ENCODE results near the gene PPP2R5C. TPM values are rescaled to one million over a fixed set of nuclear protein-coding genes. Genes with fewer than 3 reads are reported as not detected.
"Not testable (repeated sequence)": the region's sequence is repeated elsewhere in the genome, so short reads cannot be mapped to it uniquely, and the experiment has no call there.

The PPP2R5C gene
- total RNA-seq, 2 donors from 2014 or later, result 317 to 370 TPM

GRCh38 chr14:101784631-101785030 lies 23.1 kb downstream of the PPP2R5C start:
- no peak for ATAC-seq (replicated peaks in 1 of 2)

GRCh38 chr14:101788016-101788635 lies 26.6 kb downstream of the PPP2R5C start:
- H3K27me3 Mint-ChIP-seq (ENCODE audit: low read depth), result no peaks in the 10 kb centered on the region
- peaks cover 38% of the 10 kb centered on the region for H3K4me1 Mint-ChIP-seq (ENCODE audit: low read depth)
- H3K36me3 Mint-ChIP-seq (ENCODE audit: insufficient read depth in 2 of 2), result peaks cover 3 to 11% of the 10 kb centered on the region in 2 donors
- peaks cover 0 to 2% of the 10 kb centered on the region in 2 donors for H3K9me3 Mint-ChIP-seq
- DNase-seq (no peak), ATAC-seq (replicated peaks in 1 of 2) (no peak)
- H3K27ac Mint-ChIP-seq, result no peak overlapping the region
- no peak overlapping the region for H3K4me3 Mint-ChIP-seq

More at GRCh38 chr14:101784631-101785030, 23.1 kb downstream of the PPP2R5C start:
- peaks cover 27% of the 10 kb centered on the region for H3K4me1 Mint-ChIP-seq (ENCODE audit: low read depth)
- no peak for DNase-seq
- H3K27ac Mint-ChIP-seq, result no peak overlapping the region
- no peak overlapping the region for H3K4me3 Mint-ChIP-seq
- peaks cover 1 to 9% of the 10 kb centered on the region in 2 donors for H3K36me3 Mint-ChIP-seq (ENCODE audit: insufficient read depth in 2 of 2)
- peaks cover 0 to 2% of the 10 kb centered on the region in 2 donors for H3K9me3 Mint-ChIP-seq
- H3K27me3 Mint-ChIP-seq (ENCODE audit: low read depth), result peaks cover 11% of the 10 kb centered on the region

GRCh38 chr14:101789222-101789621 lies 27.7 kb downstream of the PPP2R5C start:
- no peak for DNase-seq
- Mint-ChIP-seq H3K36me3 (ENCODE audit: insufficient read depth in 2 of 2) (peaks cover 8 to 13% of the 10 kb centered on the region in 2 donors), H3K27me3 (ENCODE audit: low read depth) (no peaks in the 10 kb centered on the region), H3K4me3 (no peak overlapping the region), H3K4me1 (ENCODE audit: low read depth) (peaks cover 34% of the 10 kb centered on the region), H3K9me3 (peaks cover 4% of the 10 kb centered on the region in 2 donors), H3K27ac (peak overlapping the region; percentile 22)
- ATAC-seq (replicated peaks in 1 of 2), result no peak

- Mint-ChIP-seq H3K27me3 (ENCODE audit: low read depth) (no peaks in the 10 kb centered on the region), H3K27ac (no peak overlapping the region), H3K36me3 (ENCODE audit: insufficient read depth in 2 of 2) (peaks cover 7 to 12% of the 10 kb centered on the region in 2 donors), H3K9me3 (peaks cover 3 to 4% of the 10 kb centered on the region in 2 donors), H3K4me3 (peak overlapping the region in 1 of 2 donors; percentile 3), H3K4me1 (ENCODE audit: low read depth) (peaks cover 32% of the 10 kb centered on the region)
- ATAC-seq (replicated peaks in 1 of 2) (no peak), DNase-seq (no peak)
These were observed 28.7 kb downstream of the PPP2R5C start for GRCh38 chr14:101790232-101790631.

GRCh38 chr14:101791919-101792572 lies 30.5 kb downstream of the PPP2R5C start:
- DNase-seq (no peak), ATAC-seq (replicated peaks in 1 of 2) (peak; percentile 84 to 92)
- peak overlapping the region; percentile 47 to 78 for H3K4me3 Mint-ChIP-seq
- peaks cover 7 to 10% of the 10 kb centered on the region in 2 donors for H3K36me3 Mint-ChIP-seq (ENCODE audit: insufficient read depth in 2 of 2)
- H3K27me3 Mint-ChIP-seq (ENCODE audit: low read depth), result no peaks in the 10 kb centered on the region
- H3K27ac Mint-ChIP-seq, result peak overlapping the region; percentile 86
- H3K9me3 Mint-ChIP-seq, result peaks cover 3 to 4% of the 10 kb centered on the region in 2 donors
- H3K4me1 Mint-ChIP-seq (ENCODE audit: low read depth), result peaks cover 32% of the 10 kb centered on the region

- Mint-ChIP-seq H3K9me3 (peaks cover 3 to 4% of the 10 kb centered on the region in 2 donors), H3K27ac (no peak overlapping the region), H3K36me3 (ENCODE audit: insufficient read depth in 2 of 2) (peaks cover 9 to 11% of the 10 kb centered on the region in 2 donors), H3K4me3 (no peak overlapping the region), H3K27me3 (ENCODE audit: low read depth) (no peaks in the 10 kb centered on the region), H3K4me1 (ENCODE audit: low read depth) (peaks cover 29% of the 10 kb centered on the region)
- ATAC-seq (replicated peaks in 1 of 2) (no peak), DNase-seq (no peak)
These were observed 34.5 kb downstream of the PPP2R5C start for GRCh38 chr14:101796016-101796415.

- Mint-ChIP-seq H3K4me1 (ENCODE audit: low read depth) (peaks cover 26% of the 10 kb centered on the region), H3K36me3 (ENCODE audit: insufficient read depth in 2 of 2) (peaks cover 9 to 11% of the 10 kb centered on the region in 2 donors), H3K9me3 (peaks cover 3 to 4% of the 10 kb centered on the region in 2 donors), H3K27ac (no peak overlapping the region), H3K27me3 (ENCODE audit: low read depth) (no peaks in the 10 kb centered on the region), H3K4me3 (no peak overlapping the region)
- ATAC-seq (replicated peaks in 1 of 2) (no peak), DNase-seq (no peak)
These were observed 35.0 kb downstream of the PPP2R5C start for GRCh38 chr14:101796479-101796878.

- H3K36me3 Mint-ChIP-seq (ENCODE audit: insufficient read depth in 2 of 2), result peaks cover 8 to 9% of the 10 kb centered on the region in 2 donors
- H3K4me3 Mint-ChIP-seq, result no peak overlapping the region
- H3K4me1 Mint-ChIP-seq (ENCODE audit: low read depth), result peaks cover 12% of the 10 kb centered on the region
- ATAC-seq (replicated peaks in 1 of 2), result no peak
- peaks cover 3 to 4% of the 10 kb centered on the region in 2 donors for H3K9me3 Mint-ChIP-seq
- no peak for DNase-seq
- no peaks in the 10 kb centered on the region for H3K27me3 Mint-ChIP-seq (ENCODE audit: low read depth)
- no peak overlapping the region for H3K27ac Mint-ChIP-seq
These were observed 36.3 kb downstream of the PPP2R5C start for GRCh38 chr14:101797856-101798255.

GRCh38 chr14:101804373-101804772 lies 42.9 kb downstream of the PPP2R5C start:
- H3K4me3 Mint-ChIP-seq; H3K36me3 Mint-ChIP-seq (ENCODE audit: insufficient read depth in 2 of 2); ATAC-seq (replicated peaks in 1 of 2); H3K9me3 Mint-ChIP-seq; DNase-seq; H3K27me3 Mint-ChIP-seq (ENCODE audit: low read depth): not testable (repeated sequence)
- Mint-ChIP-seq H3K27ac (peak overlapping the region; percentile 3), H3K4me1 (ENCODE audit: low read depth) (peaks cover 18% of the 10 kb centered on the region)

- not testable (repeated sequence) for H3K27me3 Mint-ChIP-seq (ENCODE audit: low read depth); H3K4me3 Mint-ChIP-seq; H3K27ac Mint-ChIP-seq; ATAC-seq (replicated peaks in 1 of 2); DNase-seq; H3K9me3 Mint-ChIP-seq; H3K36me3 Mint-ChIP-seq (ENCODE audit: insufficient read depth in 2 of 2)
- peaks cover 22% of the 10 kb centered on the region for H3K4me1 Mint-ChIP-seq (ENCODE audit: low read depth)
These were observed 44.7 kb downstream of the PPP2R5C start for GRCh38 chr14:101806252-101806651.

GRCh38 chr14:101808020-101808641 lies 46.6 kb downstream of the PPP2R5C start:
- Mint-ChIP-seq H3K9me3 (no peaks in the 10 kb centered on the region), H3K27me3 (ENCODE audit: low read depth) (no peaks in the 10 kb centered on the region), H3K4me3 (peak overlapping the region in 1 of 2 donors; percentile 66), H3K36me3 (ENCODE audit: insufficient read depth in 2 of 2) (peaks cover 12 to 15% of the 10 kb centered on the region in 2 donors), H3K27ac (no peak overlapping the region), H3K4me1 (ENCODE audit: low read depth) (peaks cover 37% of the 10 kb centered on the region)
- ATAC-seq (replicated peaks in 1 of 2) (no peak), DNase-seq (no peak)

- peak overlapping the region; percentile 91 to 95 for H3K4me3 Mint-ChIP-seq
- H3K9me3 Mint-ChIP-seq, result no peaks in the 10 kb centered on the region
- no peaks in the 10 kb centered on the region for H3K27me3 Mint-ChIP-seq (ENCODE audit: low read depth)
- DNase-seq, result no peak
- no peak for ATAC-seq (replicated peaks in 1 of 2)
- peaks cover 13 to 15% of the 10 kb centered on the region in 2 donors for H3K36me3 Mint-ChIP-seq (ENCODE audit: insufficient read depth in 2 of 2)
- H3K4me1 Mint-ChIP-seq (ENCODE audit: low read depth), result peaks cover 46% of the 10 kb centered on the region
- H3K27ac Mint-ChIP-seq, result peak overlapping the region; percentile 99
These were observed 47.6 kb downstream of the PPP2R5C start for GRCh38 chr14:101808894-101809670.

Measured in activated T-cell treated with anti-CD3 and anti-CD28 coated beads, Interleukin-2, amount 50 U/mL, for 72 hours (primary cell).